Mesendoderm (in vitro differentiated cells): ENCODE data around the gene AP4S1.

ENCODE experiments used
- DNase-seq: peaks from one replicate; pipeline ENCODE4 v3.0.0; 2013
- H2AK5ac ChIP-seq: 2 replicates; pipeline ENCODE4 v1.6.1; 2013; ENCODE audit warnings: low read length, inconsistent platforms
- H2BK120ac ChIP-seq: 2 replicates; pipeline ENCODE4 v1.6.1; 2013; ENCODE audit warnings: low read depth, mild to moderate bottlenecking, low read length, moderate library complexity, mixed read lengths
- H2BK15ac ChIP-seq: replicated peaks from 2 replicates; pipeline ENCODE4 v1.6.1; 2013; ENCODE audit warnings: low read depth, mild to moderate bottlenecking, moderate library complexity
- H2BK5ac ChIP-seq: 2 replicates; pipeline ENCODE4 v1.6.1; 2013; ENCODE audit warnings: low read length, inconsistent platforms
- H3K18ac ChIP-seq: 2 replicates; pipeline ENCODE4 v1.6.1; 2013; ENCODE audit warnings: mild to moderate bottlenecking, low read length, mixed read lengths
- H3K23ac ChIP-seq: one replicate; pipeline ENCODE4 v1.6.1; 2013; ENCODE audit warnings: low read length
- H3K27ac ChIP-seq: 2 replicates; pipeline ENCODE4 v1.5.1; 2013; ENCODE audit warnings: low read depth, mild to moderate bottlenecking, inconsistent platforms, low read length, moderate library complexity
- H3K27me3 ChIP-seq: 2 replicates; pipeline ENCODE4 v1.6.1; 2013; ENCODE audit warnings: low read length, control low read depth, mild to moderate bottlenecking, inconsistent platforms; ENCODE audit not compliant: insufficient read depth, poor library complexity
- H3K36me3 ChIP-seq: 2 replicates; pipeline ENCODE4 v1.6.1; 2013; ENCODE audit warnings: low read length, inconsistent platforms; ENCODE audit not compliant: control insufficient read depth, insufficient read depth
- H3K4ac ChIP-seq: one replicate; pipeline ENCODE4 v1.6.1; 2013; ENCODE audit warnings: low read depth, mild to moderate bottlenecking, low read length, moderate library complexity
- H3K4me1 ChIP-seq: 2 replicates; pipeline ENCODE4 v1.6.1; 2013; ENCODE audit warnings: low read depth, low read length, inconsistent platforms; ENCODE audit not compliant: control insufficient read depth
- H3K4me2 ChIP-seq: 2 replicates; pipeline ENCODE4 v1.6.1; 2013; ENCODE audit warnings: low read length
- H3K4me3 ChIP-seq: 2 replicates; pipeline ENCODE4 v1.5.1; 2013; ENCODE audit warnings: mild to moderate bottlenecking, low read length
- H3K56ac ChIP-seq: one replicate; pipeline ENCODE4 v1.6.1; 2013; ENCODE audit warnings: low read length
- H3K79me1 ChIP-seq: 2 replicates; pipeline ENCODE4 v1.6.1; 2013; ENCODE audit warnings: low read length, inconsistent platforms
- H3K79me2 ChIP-seq: 2 replicates; pipeline ENCODE4 v1.6.1; 2013; ENCODE audit warnings: mild to moderate bottlenecking, low read length; ENCODE audit not compliant: control insufficient read depth, insufficient read depth
- H3K9ac ChIP-seq: 2 replicates; pipeline ENCODE4 v1.6.1; 2013; ENCODE audit warnings: low read length, inconsistent platforms
- H4K5ac ChIP-seq: one replicate; pipeline ENCODE4 v1.6.1; 2013; ENCODE audit warnings: low read length
- H4K8ac ChIP-seq: one replicate; pipeline ENCODE4 v1.6.1; 2013; ENCODE audit warnings: low read depth, mild to moderate bottlenecking, control low read depth, low read length, moderate library complexity
- WGBS: extraction: QIAGEN DNeasy Blood & Tissue Kit; methylation state at CpG from one replicate; pipeline ENCODE4 v1.1.7; 2013; ENCODE audit warnings: low lambda C conversion rate, missing lambda C conversion rate; ENCODE audit not compliant: insufficient coverage; ENCODE audit errors: extremely low coverage; 5-methylcytosine and 5-hydroxymethylcytosine counted together

Gene AP4S1

DNA sequence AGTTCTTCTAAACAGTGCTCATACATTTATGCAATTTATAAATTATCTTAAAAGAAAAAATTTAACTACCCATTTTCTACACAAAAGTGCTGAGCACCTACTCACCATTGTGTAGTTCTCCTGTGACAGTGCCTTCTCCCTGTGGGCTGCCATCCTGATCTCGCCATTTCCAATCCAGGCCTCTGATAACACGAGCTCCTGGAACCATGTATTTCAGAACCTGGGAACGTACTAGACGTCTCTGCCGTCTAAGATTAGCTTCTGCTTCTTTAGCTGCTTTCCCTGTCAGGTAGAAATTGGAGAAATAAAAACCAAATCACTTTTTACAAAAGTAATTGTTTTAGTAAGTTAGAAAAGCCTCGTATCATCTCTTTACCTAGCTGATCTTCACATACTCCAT is 107.7 kb downstream of the AP4S1 start:
- H2BK120ac ChIP-seq, result no peak overlapping the region
- H3K79me2 ChIP-seq, result no peaks in the 10 kb centered on the region
- H3K4me2 ChIP-seq, result no peak overlapping the region
- H3K27me3 ChIP-seq, result no peaks in the 10 kb centered on the region
- no peak overlapping the region for H2AK5ac ChIP-seq
- H3K4ac ChIP-seq, result no peak overlapping the region
- no peak for DNase-seq
- no peaks in the 10 kb centered on the region for H3K79me1 ChIP-seq
- H3K18ac ChIP-seq, result no peak overlapping the region
- peaks cover 11% of the 10 kb centered on the region for H3K36me3 ChIP-seq
- no peak overlapping the region for H2BK5ac ChIP-seq
- no peak overlapping the region for H2BK15ac ChIP-seq
- no peak overlapping the region for H4K5ac ChIP-seq
- no peak overlapping the region for H4K8ac ChIP-seq
- no peak overlapping the region for H3K56ac ChIP-seq
- no peaks in the 10 kb centered on the region for H3K4me1 ChIP-seq
- no peak overlapping the region for H3K4me3 ChIP-seq
- no peak overlapping the region for H3K27ac ChIP-seq
- no peak overlapping the region for H3K23ac ChIP-seq
- WGBS, result no CpG with 5 or more reads among the region's 6 CpGs
- no peak overlapping the region for H3K9ac ChIP-seq

DNA sequence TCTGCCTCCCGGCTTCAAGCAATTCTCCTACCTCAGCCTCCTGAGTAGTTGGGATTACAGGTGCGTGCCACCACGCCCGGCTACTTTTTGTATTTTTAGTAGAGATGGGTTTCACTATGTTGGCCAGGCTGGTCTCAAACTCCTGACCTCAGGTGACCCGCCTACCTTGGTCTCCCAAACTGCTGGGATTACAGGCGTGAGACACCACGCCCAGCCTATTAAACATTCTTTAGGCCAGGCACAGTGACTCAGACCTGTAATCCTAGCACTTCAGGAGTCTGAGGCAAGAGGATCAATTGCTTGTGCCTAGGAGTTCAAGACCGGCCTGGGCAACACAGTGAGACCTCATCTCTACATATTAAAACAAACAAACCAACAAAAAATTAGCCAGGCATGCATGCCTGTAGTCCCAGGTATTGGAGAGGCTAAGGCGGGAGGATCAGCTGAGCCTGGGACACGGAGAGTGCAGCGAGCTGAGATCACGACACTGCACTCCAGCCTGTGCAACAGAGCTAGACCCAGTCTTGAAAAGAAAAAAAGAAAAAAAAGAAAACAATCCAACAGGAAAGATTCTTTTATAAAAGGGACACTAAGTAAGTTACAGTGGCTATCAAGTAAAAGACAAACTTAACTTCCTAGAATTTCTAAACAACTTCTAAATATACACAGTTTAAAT is 111.9 kb downstream of the AP4S1 start:
- H2BK120ac ChIP-seq, result no peak overlapping the region
- H4K8ac ChIP-seq, result no peak overlapping the region
- WGBS, result no CpG with 5 or more reads among the region's 12 CpGs
- no peak overlapping the region for H3K4me2 ChIP-seq
- no peak overlapping the region for H3K27ac ChIP-seq
- H2AK5ac ChIP-seq, result no peak overlapping the region
- no peak overlapping the region for H2BK15ac ChIP-seq
- DNase-seq, result peak; percentile 53
- H3K56ac ChIP-seq, result no peak overlapping the region
- H4K5ac ChIP-seq, result no peak overlapping the region
- no peak overlapping the region for H3K23ac ChIP-seq
- no peak overlapping the region for H3K18ac ChIP-seq
- H2BK5ac ChIP-seq, result no peak overlapping the region
- H3K9ac ChIP-seq, result no peak overlapping the region
- H3K4ac ChIP-seq, result no peak overlapping the region
- no peaks in the 10 kb centered on the region for H3K27me3 ChIP-seq
- H3K4me1 ChIP-seq, result no peaks in the 10 kb centered on the region
- no peaks in the 10 kb centered on the region for H3K79me2 ChIP-seq
- no peak overlapping the region for H3K4me3 ChIP-seq
- peaks cover 9% of the 10 kb centered on the region for H3K36me3 ChIP-seq
- H3K79me1 ChIP-seq, result no peaks in the 10 kb centered on the region

DNA sequence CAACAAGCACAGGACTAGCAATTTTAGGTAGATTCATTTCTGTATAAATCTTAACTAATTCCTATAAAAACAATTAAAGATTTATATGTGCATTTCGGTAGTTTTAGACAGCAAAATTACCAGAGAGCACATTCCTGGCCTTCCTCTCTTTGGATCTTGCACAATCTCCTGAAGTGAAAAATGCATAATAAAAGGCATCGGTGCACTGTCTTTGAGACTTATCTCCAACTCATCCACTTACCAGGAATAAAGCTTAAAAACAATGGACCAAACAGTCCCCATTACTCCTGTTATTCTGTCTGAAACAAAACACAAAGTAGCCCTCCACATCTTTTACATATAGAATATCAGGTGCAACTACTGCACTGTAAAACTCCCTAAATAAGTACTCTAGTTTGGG is 112.9 kb downstream of the AP4S1 start:
- H3K27ac ChIP-seq, result no peak overlapping the region
- H2BK120ac ChIP-seq, result no peak overlapping the region
- H3K56ac ChIP-seq, result no peak overlapping the region
- H3K79me1 ChIP-seq, result no peaks in the 10 kb centered on the region
- no peak for DNase-seq
- no peak overlapping the region for H3K9ac ChIP-seq
- no CpG with 5 or more reads among the region's 2 CpGs for WGBS
- H2BK5ac ChIP-seq, result no peak overlapping the region
- H3K4me1 ChIP-seq, result no peaks in the 10 kb centered on the region
- no peak overlapping the region for H3K18ac ChIP-seq
- H4K8ac ChIP-seq, result no peak overlapping the region
- no peak overlapping the region for H4K5ac ChIP-seq
- no peak overlapping the region for H3K23ac ChIP-seq
- no peaks in the 10 kb centered on the region for H3K27me3 ChIP-seq
- no peak overlapping the region for H3K4me2 ChIP-seq
- H3K4ac ChIP-seq, result no peak overlapping the region
- peaks cover 9% of the 10 kb centered on the region for H3K36me3 ChIP-seq
- H2AK5ac ChIP-seq, result no peak overlapping the region
- no peak overlapping the region for H3K4me3 ChIP-seq
- H3K79me2 ChIP-seq, result no peaks in the 10 kb centered on the region
- no peak overlapping the region for H2BK15ac ChIP-seq

DNA sequence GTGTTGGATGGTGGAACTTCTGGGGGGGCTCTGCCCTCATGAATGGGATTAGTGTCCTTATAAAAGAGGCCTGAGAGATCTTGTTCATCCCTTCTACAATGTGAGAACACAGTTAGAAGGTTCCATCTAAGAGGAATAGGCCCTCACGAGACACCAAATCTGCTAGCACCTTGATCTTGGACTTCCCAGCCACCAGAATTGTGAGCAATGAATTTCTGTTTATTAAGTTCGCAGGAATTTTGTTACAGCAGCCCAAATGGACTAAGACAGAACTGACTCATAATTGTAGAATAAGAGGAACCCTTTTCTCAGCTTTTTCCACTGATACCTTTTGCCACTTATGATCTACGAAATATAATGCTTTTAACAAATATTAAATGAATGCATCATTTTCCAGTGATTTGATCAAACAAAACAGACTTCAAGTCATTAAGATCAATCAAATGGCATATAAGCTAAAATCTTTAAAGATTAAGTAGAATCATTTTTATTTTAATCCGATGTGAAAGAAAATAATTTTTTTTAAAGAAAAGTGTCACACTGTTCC is 113.9 kb downstream of the AP4S1 start:
- Histone ChIP-seq H3K56ac (no peak overlapping the region), H3K23ac (no peak overlapping the region), H2BK15ac (no peak overlapping the region), H3K4me1 (no peaks in the 10 kb centered on the region), H3K4ac (no peak overlapping the region), H4K5ac (no peak overlapping the region), H3K18ac (no peak overlapping the region), H3K4me2 (no peak overlapping the region), H3K4me3 (no peak overlapping the region), H3K9ac (no peak overlapping the region), H3K27ac (no peak overlapping the region), H4K8ac (no peak overlapping the region), H3K36me3 (peaks cover 7% of the 10 kb centered on the region), H2AK5ac (no peak overlapping the region), H3K79me2 (no peaks in the 10 kb centered on the region), H3K79me1 (no peaks in the 10 kb centered on the region), H2BK5ac (no peak overlapping the region), H3K27me3 (no peaks in the 10 kb centered on the region), H2BK120ac (no peak overlapping the region)
- DNase-seq, result no peak
- WGBS, result no CpG with 5 or more reads among the region's 4 CpGs

DNA sequence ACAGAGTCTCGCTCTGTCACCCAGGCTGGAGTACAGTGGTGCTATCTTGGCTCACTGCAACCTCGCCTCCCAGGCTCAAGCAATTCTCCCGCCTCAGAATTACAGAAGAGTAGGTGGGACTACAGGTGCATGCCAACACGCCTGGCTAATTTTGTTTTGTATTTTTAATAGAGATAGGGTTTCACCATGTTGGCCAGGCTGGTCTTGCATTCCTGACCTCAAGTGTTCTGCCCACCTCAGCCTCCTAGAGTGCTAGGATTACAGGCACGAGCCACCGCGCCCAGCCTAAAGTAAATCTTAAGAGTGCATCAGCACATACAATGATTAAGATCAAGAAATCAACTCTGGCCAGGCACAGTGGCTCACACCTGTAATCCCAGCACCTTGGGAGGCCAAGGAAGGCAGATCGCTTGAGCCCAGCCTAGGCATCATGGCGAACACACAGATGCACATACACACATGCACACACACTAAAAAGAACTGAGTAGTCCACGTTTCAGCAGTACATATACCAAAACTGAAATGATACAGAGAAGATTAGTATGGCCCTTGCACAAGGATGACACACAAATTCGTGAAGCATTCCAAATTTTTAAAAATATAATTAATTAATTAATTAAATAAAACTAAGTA is 117.1 kb downstream of the AP4S1 start:
- Histone ChIP-seq H3K27me3 (no peaks in the 10 kb centered on the region), H3K4ac (no peak overlapping the region), H2BK15ac (no peak overlapping the region), H3K36me3 (peaks cover 4% of the 10 kb centered on the region), H2BK120ac (no peak overlapping the region), H3K79me2 (no peaks in the 10 kb centered on the region), H3K4me3 (no peak overlapping the region), H3K27ac (no peak overlapping the region), H2BK5ac (no peak overlapping the region), H2AK5ac (no peak overlapping the region), H3K18ac (no peak overlapping the region), H3K23ac (no peak overlapping the region), H3K56ac (no peak overlapping the region), H3K79me1 (no peaks in the 10 kb centered on the region), H3K4me1 (no peaks in the 10 kb centered on the region), H4K8ac (no peak overlapping the region), H3K9ac (no peak overlapping the region), H3K4me2 (no peak overlapping the region), H4K5ac (no peak overlapping the region)
- WGBS, result no CpG with 5 or more reads among the region's 11 CpGs
- DNase-seq, result no peak
